ENCODE measurements around the gene SUSD1. TPM values are rescaled to one million over a fixed set of nuclear protein-coding genes. Genes with fewer than 3 reads are reported as not detected.

SUSD1 gene
- total RNA-seq, 1 donor from 2014 or later = 16.6 TPM

DNA sequence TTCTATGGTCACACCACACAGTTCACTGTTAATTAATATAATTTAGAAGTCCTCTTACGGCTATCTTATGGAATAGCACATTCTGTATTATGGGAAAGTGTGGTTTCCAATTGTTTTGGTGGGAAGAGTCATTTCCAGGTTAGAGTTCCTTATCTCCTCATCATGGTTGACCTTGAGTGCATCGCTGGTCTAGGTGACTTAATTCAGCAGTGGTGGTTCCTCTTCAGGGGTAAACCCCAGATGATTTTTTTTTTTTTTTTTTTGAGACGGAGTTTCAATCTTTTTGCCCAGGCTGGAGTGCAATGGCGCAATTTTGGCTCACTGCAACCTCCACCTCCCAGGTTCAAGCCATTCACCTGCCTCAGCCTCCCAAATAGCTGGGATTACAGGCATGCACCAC is 171.6 kb downstream of the SUSD1 start:
- H3K36me3 ChIP-seq (ENCODE audit: insufficient read depth, low read length) = no peaks in the 10 kb centered on the region
- DNase-seq (ENCODE audit: low read depth) = no peak
- H3K9me3 ChIP-seq (ENCODE audit: insufficient read depth, low read depth, low read length) = no peaks in the 10 kb centered on the region
- no peaks in the 10 kb centered on the region for H3K79me2 ChIP-seq (ENCODE audit: insufficient read depth, low read length)
- H3K4me3 ChIP-seq (ENCODE audit: insufficient read depth, low read depth, low read length) = no peak overlapping the region
- H4K20me1 ChIP-seq (ENCODE audit: insufficient read depth, low read length) = no peaks in the 10 kb centered on the region
- no peak overlapping the region for H3K27ac Mint-ChIP-seq (ENCODE audit: unreplicated experiment)
- H3K4me1 Mint-ChIP-seq (ENCODE audit: low read depth, unreplicated experiment) = peaks cover 12% of the 10 kb centered on the region
- no peaks in the 10 kb centered on the region for H3K36me3 Mint-ChIP-seq (ENCODE audit: low read depth, unreplicated experiment)
- no peak overlapping the region for H3K9ac ChIP-seq (ENCODE audit: low read length)
- no peaks in the 10 kb centered on the region for H3K27me3 Mint-ChIP-seq (ENCODE audit: low read depth, unreplicated experiment)
- no peak for FAIRE-seq
- no peak overlapping the region for H2AFZ ChIP-seq (ENCODE audit: low read depth, low read length)
- H3K27ac ChIP-seq (ENCODE audit: low read depth, low read length) = no peak overlapping the region
- no peaks in the 10 kb centered on the region for H3K4me1 ChIP-seq (ENCODE audit: insufficient read depth, low read length)
- TF ChIP-seq EZH2 (IDR thresholded peaks at IDR 0.05; ENCODE audit: insufficient read depth, low read length) = no peak
- TF ChIP-seq, protein P1, sequence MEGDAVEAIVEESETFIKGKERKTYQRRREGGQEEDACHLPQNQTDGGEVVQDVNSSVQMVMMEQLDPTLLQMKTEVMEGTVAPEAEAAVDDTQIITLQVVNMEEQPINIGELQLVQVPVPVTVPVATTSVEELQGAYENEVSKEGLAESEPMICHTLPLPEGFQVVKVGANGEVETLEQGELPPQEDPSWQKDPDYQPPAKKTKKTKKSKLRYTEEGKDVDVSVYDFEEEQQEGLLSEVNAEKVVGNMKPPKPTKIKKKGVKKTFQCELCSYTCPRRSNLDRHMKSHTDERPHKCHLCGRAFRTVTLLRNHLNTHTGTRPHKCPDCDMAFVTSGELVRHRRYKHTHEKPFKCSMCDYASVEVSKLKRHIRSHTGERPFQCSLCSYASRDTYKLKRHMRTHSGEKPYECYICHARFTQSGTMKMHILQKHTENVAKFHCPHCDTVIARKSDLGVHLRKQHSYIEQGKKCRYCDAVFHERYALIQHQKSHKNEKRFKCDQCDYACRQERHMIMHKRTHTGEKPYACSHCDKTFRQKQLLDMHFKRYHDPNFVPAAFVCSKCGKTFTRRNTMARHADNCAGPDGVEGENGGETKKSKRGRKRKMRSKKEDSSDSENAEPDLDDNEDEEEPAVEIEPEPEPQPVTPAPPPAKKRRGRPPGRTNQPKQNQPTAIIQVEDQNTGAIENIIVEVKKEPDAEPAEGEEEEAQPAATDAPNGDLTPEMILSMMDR (IDR thresholded peaks at IDR 0.05; ENCODE audit: insufficient read depth, low read depth, low read length) = no peak
- H3K9me3 Mint-ChIP-seq (ENCODE audit: unreplicated experiment) = no peaks in the 10 kb centered on the region
- H3K4me2 ChIP-seq (ENCODE audit: low read length) = no peak overlapping the region
- no peak overlapping the region for H3K4me3 Mint-ChIP-seq (ENCODE audit: unreplicated experiment)
- no peaks in the 10 kb centered on the region for H3K27me3 ChIP-seq (ENCODE audit: insufficient read depth, low read length)

DNA sequence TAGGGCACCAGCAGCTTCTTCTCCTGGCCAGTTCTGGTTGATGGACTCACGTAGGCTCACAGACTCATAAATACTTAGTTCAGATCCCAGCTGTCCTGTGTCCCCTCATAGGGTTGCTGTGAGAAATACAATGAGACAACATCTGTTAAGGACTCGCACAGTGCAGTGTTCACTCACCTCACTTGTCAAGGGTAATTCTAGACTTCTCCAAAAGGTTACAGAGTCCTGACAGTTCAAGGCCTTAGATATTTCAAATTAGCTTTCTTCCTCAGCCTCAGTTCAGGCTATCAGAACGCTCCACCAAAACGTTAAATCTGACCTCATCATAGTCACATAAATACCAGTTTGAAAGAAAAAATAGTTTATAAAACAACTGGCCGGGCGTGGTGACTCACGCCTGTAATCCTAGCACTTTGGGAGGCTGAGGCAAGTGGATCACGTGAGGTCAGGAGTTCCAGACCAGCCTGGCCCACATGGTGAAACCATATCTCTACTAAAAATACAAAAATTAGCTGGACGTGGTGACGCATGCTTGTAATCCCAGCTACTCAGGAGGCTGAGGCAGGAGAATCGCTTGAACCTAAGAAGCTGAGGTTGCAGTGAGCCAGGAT is 172.1 kb downstream of the SUSD1 start:
- H2AFZ ChIP-seq (ENCODE audit: low read depth, low read length) = no peak overlapping the region
- peaks cover under 1% of the 10 kb centered on the region for H3K27me3 Mint-ChIP-seq (ENCODE audit: low read depth, unreplicated experiment)
- H3K4me3 ChIP-seq (ENCODE audit: insufficient read depth, low read depth, low read length) = no peak overlapping the region
- no peak overlapping the region for H3K4me3 Mint-ChIP-seq (ENCODE audit: unreplicated experiment)
- H3K4me1 Mint-ChIP-seq (ENCODE audit: low read depth, unreplicated experiment) = peaks cover 6% of the 10 kb centered on the region
- TF ChIP-seq, protein P1 (IDR thresholded peaks at IDR 0.05; ENCODE audit: insufficient read depth, low read depth, low read length) = no peak
- H3K9me3 ChIP-seq (ENCODE audit: insufficient read depth, low read depth, low read length) = no peaks in the 10 kb centered on the region
- H3K9ac ChIP-seq (ENCODE audit: low read length) = no peak overlapping the region
- no peaks in the 10 kb centered on the region for H3K36me3 ChIP-seq (ENCODE audit: insufficient read depth, low read length)
- H3K9me3 Mint-ChIP-seq (ENCODE audit: unreplicated experiment) = no peaks in the 10 kb centered on the region
- no peak overlapping the region for H3K27ac Mint-ChIP-seq (ENCODE audit: unreplicated experiment)
- FAIRE-seq = no peak
- no peaks in the 10 kb centered on the region for H3K79me2 ChIP-seq (ENCODE audit: insufficient read depth, low read length)
- no peaks in the 10 kb centered on the region for H3K27me3 ChIP-seq (ENCODE audit: insufficient read depth, low read length)
- H3K36me3 Mint-ChIP-seq (ENCODE audit: low read depth, unreplicated experiment) = no peaks in the 10 kb centered on the region
- no peaks in the 10 kb centered on the region for H4K20me1 ChIP-seq (ENCODE audit: insufficient read depth, low read length)
- no peak overlapping the region for H3K4me2 ChIP-seq (ENCODE audit: low read length)
- DNase-seq (ENCODE audit: low read depth) = no peak
- H3K27ac ChIP-seq (ENCODE audit: low read depth, low read length) = no peak overlapping the region
- H3K4me1 ChIP-seq (ENCODE audit: insufficient read depth, low read length) = no peaks in the 10 kb centered on the region

DNA sequence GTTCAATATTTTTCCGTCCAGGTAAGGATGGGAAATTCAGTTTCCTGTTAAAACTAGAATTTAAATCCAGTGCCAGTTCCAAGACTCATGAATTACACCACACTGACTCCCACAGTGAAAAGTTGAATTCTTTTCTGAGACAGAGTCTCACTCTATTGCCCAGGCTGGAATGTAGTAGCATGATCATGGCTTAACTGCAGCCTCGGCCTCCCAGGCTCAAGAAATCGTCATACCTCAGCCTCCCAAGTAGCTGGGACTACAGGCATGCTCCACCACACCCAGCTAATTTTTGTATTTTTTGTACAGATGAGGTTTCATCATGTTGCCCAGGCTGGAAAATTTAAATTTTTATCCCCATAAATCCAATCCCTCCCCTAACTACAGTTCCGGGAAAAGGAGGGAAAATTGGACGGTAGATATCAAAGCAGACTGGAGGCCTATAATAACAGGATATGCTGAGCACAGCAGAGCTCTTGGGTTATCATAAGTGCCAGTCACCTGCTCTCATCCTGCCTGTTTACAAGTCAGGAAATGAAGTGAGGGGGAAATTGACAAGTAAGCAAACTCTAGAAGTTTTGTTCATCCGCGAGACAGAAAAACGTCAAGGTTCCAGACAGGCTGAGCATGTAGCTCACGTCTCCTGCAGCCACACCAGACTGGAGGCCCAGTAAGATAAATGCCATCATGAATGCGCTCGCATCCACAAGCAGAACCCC is 172.8 kb downstream of the SUSD1 start:
- Histone ChIP-seq H3K9ac (ENCODE audit: low read length) (no peak overlapping the region), H3K27ac (ENCODE audit: low read depth, low read length) (no peak overlapping the region)
- no peak for FAIRE-seq

More for the DNA sequence above, 172.8 kb downstream of the SUSD1 start:
- Mint-ChIP-seq H3K9me3 (ENCODE audit: unreplicated experiment) (no peaks in the 10 kb centered on the region), H3K36me3 (ENCODE audit: low read depth, unreplicated experiment) (no peaks in the 10 kb centered on the region), H3K27ac (ENCODE audit: unreplicated experiment) (no peak overlapping the region), H3K4me1 (ENCODE audit: low read depth, unreplicated experiment) (no peaks in the 10 kb centered on the region), H3K27me3 (ENCODE audit: low read depth, unreplicated experiment) (peaks cover 1% of the 10 kb centered on the region), H3K4me3 (ENCODE audit: unreplicated experiment) (no peak overlapping the region)
- TF ChIP-seq EZH2 (IDR thresholded peaks at IDR 0.05; ENCODE audit: insufficient read depth, low read length) = no peak
- TF ChIP-seq, protein P1 (IDR thresholded peaks at IDR 0.05; ENCODE audit: insufficient read depth, low read depth, low read length) = no peak
- no peaks in the 10 kb centered on the region for H4K20me1 ChIP-seq (ENCODE audit: insufficient read depth, low read length)
- no peaks in the 10 kb centered on the region for H3K4me1 ChIP-seq (ENCODE audit: insufficient read depth, low read length)
- no peak overlapping the region for H2AFZ ChIP-seq (ENCODE audit: low read depth, low read length)
- H3K4me2 ChIP-seq (ENCODE audit: low read length) = no peak overlapping the region
- H3K27me3 ChIP-seq (ENCODE audit: insufficient read depth, low read length) = no peaks in the 10 kb centered on the region
- H3K4me3 ChIP-seq (ENCODE audit: insufficient read depth, low read depth, low read length) = no peak overlapping the region
- no peaks in the 10 kb centered on the region for H3K79me2 ChIP-seq (ENCODE audit: insufficient read depth, low read length)
- H3K9me3 ChIP-seq (ENCODE audit: insufficient read depth, low read depth, low read length) = no peaks in the 10 kb centered on the region
- no peak for DNase-seq (ENCODE audit: low read depth)
- H3K36me3 ChIP-seq (ENCODE audit: insufficient read depth, low read length) = no peaks in the 10 kb centered on the region
